ENCODE results near the gene MVB12B. TPM values are rescaled to one million over a fixed set of nuclear protein-coding genes. Genes with fewer than 3 reads are reported as not detected.

The MVB12B gene
- total RNA-seq, 6 experiments from 2014 or later = 7.2 to 16.2 (median 9.1) TPM

- intact Hi-C loops (cut with DNase I) = no loop called here
- WGBS (ENCODE audit: insufficient coverage, low coverage, low lambda C conversion rate, missing lambda C conversion rate) = 66% methylated on average over 12 of the region's 12 CpGs
- Histone ChIP-seq H3K27me3 (no peaks in the 10 kb centered on the region), H3K27ac (no peak overlapping the region), H3K4me1 (no peaks in the 10 kb centered on the region), H3K9me3 (no peaks in the 10 kb centered on the region), H3K36me3 (peaks cover 0 to 12% (median 0%) of the 10 kb centered on the region in 4 donors), H3K4me3 (no peak overlapping the region)
- ATAC-seq (peak in 1 of 4 donors; percentile 63), DNase-seq (peak in 1 of 3 donors; percentile 31)
- TF ChIP-seq POLR2A (IDR thresholded peaks at IDR 0.05) (no peak), CTCF (IDR thresholded peaks at IDR 0.05) (no peak)
Measured at GRCh38 chr9:126411225-126411947, 84.8 kb downstream of the MVB12B start.

DNA sequence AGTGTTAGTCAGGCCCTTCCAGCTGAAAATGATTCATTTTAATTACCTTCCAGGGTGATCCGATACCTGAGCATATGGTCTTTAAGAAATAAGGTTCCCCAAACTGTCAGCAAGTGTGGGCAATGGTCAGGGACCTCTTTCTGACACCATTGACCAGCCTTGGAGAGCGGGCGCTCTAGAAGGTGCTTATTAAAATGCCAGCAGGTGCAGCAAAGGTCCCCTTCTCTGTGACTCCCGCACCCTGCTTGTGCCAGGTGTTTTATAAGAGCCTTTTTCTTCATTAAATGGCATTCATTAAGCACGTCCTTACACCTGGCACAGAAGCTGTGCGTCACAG is 85.3 kb downstream of the MVB12B start:
- WGBS (ENCODE audit: insufficient coverage, low coverage, low lambda C conversion rate, missing lambda C conversion rate) = 93% methylated on average over 4 of the region's 6 CpGs
- peaks cover 0 to 12% (median 0%) of the 10 kb centered on the region in 4 donors for H3K36me3 ChIP-seq
- no peaks in the 10 kb centered on the region for H3K27me3 ChIP-seq
- intact Hi-C loops (cut with DNase I) = no loop called here
- no peak overlapping the region for H3K27ac ChIP-seq
- DNase-seq (peak in 1 of 3 donors; percentile 28), ATAC-seq (no peak)
- H3K9me3 ChIP-seq = no peaks in the 10 kb centered on the region
- TF ChIP-seq CTCF (IDR thresholded peaks at IDR 0.05) = no peak
- no peak for TF ChIP-seq POLR2A (IDR thresholded peaks at IDR 0.05)
- H3K4me1 ChIP-seq = no peaks in the 10 kb centered on the region
- H3K4me3 ChIP-seq = no peak overlapping the region

- Histone ChIP-seq H3K27me3 (no peaks in the 10 kb centered on the region), H3K9me3 (no peaks in the 10 kb centered on the region), H3K27ac (no peak overlapping the region), H3K4me3 (no peak overlapping the region), H3K36me3 (peaks cover 0 to 11% (median 0%) of the 10 kb centered on the region in 4 donors), H3K4me1 (no peaks in the 10 kb centered on the region)
- TF ChIP-seq CTCF (IDR thresholded peaks at IDR 0.05) = no peak
- TF ChIP-seq POLR2A (IDR thresholded peaks at IDR 0.05) = no peak
- intact Hi-C loops (cut with DNase I) = no loop called here
- WGBS (ENCODE audit: insufficient coverage, low coverage, low lambda C conversion rate, missing lambda C conversion rate) = 85% methylated on average over 3 of the region's 3 CpGs
- no peak for ATAC-seq
- peak in 1 of 3 donors; percentile 14 for DNase-seq
Measured at GRCh38 chr9:126412905-126413304, 86.3 kb downstream of the MVB12B start.

DNA sequence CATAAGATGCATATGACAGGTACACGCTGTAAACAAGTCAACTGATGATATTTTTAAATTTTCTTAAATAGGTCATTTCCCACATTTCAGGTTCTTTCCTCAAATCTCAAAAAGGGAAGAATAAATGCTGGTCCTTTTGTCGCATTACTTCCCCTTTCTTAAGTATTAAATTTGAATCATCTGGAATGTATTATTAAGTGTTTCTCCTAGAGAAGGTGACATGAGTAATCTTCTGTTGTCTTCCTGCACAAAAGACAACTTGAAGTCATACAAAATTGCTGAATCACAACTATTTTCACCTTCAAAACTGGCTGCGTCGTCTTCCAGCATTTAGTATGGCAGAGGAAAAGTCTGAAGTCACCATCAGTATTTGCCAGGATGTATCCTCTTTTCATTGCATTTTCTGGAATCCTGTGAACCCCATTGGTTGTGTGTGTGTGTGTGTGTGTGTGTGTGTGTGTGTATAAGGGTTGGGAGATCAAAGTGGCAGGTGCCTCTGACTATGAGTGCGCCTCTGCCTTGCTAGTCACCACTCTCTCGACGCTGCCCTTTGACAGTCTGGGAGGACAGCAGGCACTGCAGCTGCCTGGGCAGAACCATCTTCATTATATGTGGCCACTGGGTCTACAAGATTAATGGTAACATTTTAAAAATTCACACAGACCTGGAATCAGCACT is 86.9 kb downstream of the MVB12B start:
- 76% methylated on average over 4 of the region's 7 CpGs for WGBS (ENCODE audit: insufficient coverage, low coverage, low lambda C conversion rate, missing lambda C conversion rate)
- H3K9me3 ChIP-seq = no peaks in the 10 kb centered on the region
- DNase-seq (peak in 1 of 3 donors; percentile 17), ATAC-seq (no peak)
- intact Hi-C loops (cut with DNase I) = no loop called here
- H3K4me3 ChIP-seq = no peak overlapping the region
- no peaks in the 10 kb centered on the region for H3K4me1 ChIP-seq
- H3K27ac ChIP-seq = no peak overlapping the region
- TF ChIP-seq CTCF (IDR thresholded peaks at IDR 0.05) = no peak
- no peak for TF ChIP-seq POLR2A (IDR thresholded peaks at IDR 0.05)
- H3K36me3 ChIP-seq = peaks cover 0 to 7% (median 0%) of the 10 kb centered on the region in 4 donors
- no peaks in the 10 kb centered on the region for H3K27me3 ChIP-seq
